ENCODE data around the gene CTNNA3.

Gene CTNNA3

GRCh38 chr10:66799474-66799873 lies 896.5 kb downstream of the CTNNA3 start:
- no peaks in the 10 kb centered on the region for H3K9me2 ChIP-seq (replicated peaks; ENCODE audit: insufficient read depth, low read length)
- H3K36me3 ChIP-seq (ENCODE audit: low read length), result no peaks in the 10 kb centered on the region
- no peak overlapping the region for H3K4me2 ChIP-seq (ENCODE audit: low read depth, low read length, poor library complexity, severe bottlenecking)
- no peak overlapping the region for H2AFZ ChIP-seq (ENCODE audit: low read depth, low read length, severe bottlenecking)
- no peak overlapping the region for H3K27ac ChIP-seq (ENCODE audit: low read depth, low read length)
- H3K27me3 ChIP-seq (ENCODE audit: low read length), result no peaks in the 10 kb centered on the region
- TF ChIP-seq CTCF (IDR thresholded peaks at IDR 0.05; ENCODE audit: insufficient read depth, low read length, poor library complexity, severe bottlenecking), result no peak
- no peak for TF ChIP-seq EZH2phosphoT487 (conservative IDR thresholded peaks at IDR 0.05; ENCODE audit: low read length)
- no peaks in the 10 kb centered on the region for H3F3A ChIP-seq (ENCODE audit: insufficient read depth)
- H4K20me1 ChIP-seq (ENCODE audit: low read depth, low read length), result no peaks in the 10 kb centered on the region
- H3K79me2 ChIP-seq (ENCODE audit: insufficient read depth, low read length), result no peaks in the 10 kb centered on the region
- no peak overlapping the region for H3K9ac ChIP-seq (ENCODE audit: low read length)
- no peaks in the 10 kb centered on the region for H3K9me3 ChIP-seq (ENCODE audit: insufficient read depth, low read length)
- H3K4me3 ChIP-seq (ENCODE audit: insufficient read depth, low read length, poor library complexity, severe bottlenecking), result no peak overlapping the region

GRCh38 chr10:66795866-66796265 lies 900.1 kb downstream of the CTNNA3 start:
- Histone ChIP-seq H3K79me2 (ENCODE audit: insufficient read depth, low read length) (no peaks in the 10 kb centered on the region), H4K20me1 (ENCODE audit: low read depth, low read length) (no peaks in the 10 kb centered on the region), H3F3A (ENCODE audit: insufficient read depth) (no peaks in the 10 kb centered on the region), H3K27ac (ENCODE audit: low read depth, low read length) (no peak overlapping the region), H3K9ac (ENCODE audit: low read length) (no peak overlapping the region), H3K9me2 (replicated peaks; ENCODE audit: insufficient read depth, low read length) (no peaks in the 10 kb centered on the region), H3K9me3 (ENCODE audit: insufficient read depth, low read length) (no peaks in the 10 kb centered on the region), H3K36me3 (ENCODE audit: low read length) (no peaks in the 10 kb centered on the region), H2AFZ (ENCODE audit: low read depth, low read length, severe bottlenecking) (no peak overlapping the region), H3K4me3 (ENCODE audit: insufficient read depth, low read length, poor library complexity, severe bottlenecking) (no peak overlapping the region), H3K4me2 (ENCODE audit: low read depth, low read length, poor library complexity, severe bottlenecking) (no peak overlapping the region), H3K27me3 (ENCODE audit: low read length) (no peaks in the 10 kb centered on the region)
- TF ChIP-seq EZH2phosphoT487 (conservative IDR thresholded peaks at IDR 0.05; ENCODE audit: low read length) (no peak), CTCF (IDR thresholded peaks at IDR 0.05; ENCODE audit: insufficient read depth, low read length, poor library complexity, severe bottlenecking) (no peak)

GRCh38 chr10:66792441-66792840 lies 903.6 kb downstream of the CTNNA3 start:
- H3K27ac ChIP-seq (ENCODE audit: low read depth, low read length), result no peak overlapping the region
- no peaks in the 10 kb centered on the region for H3K9me3 ChIP-seq (ENCODE audit: insufficient read depth, low read length)
- no peak overlapping the region for H3K9ac ChIP-seq (ENCODE audit: low read length)
- no peak overlapping the region for H3K4me3 ChIP-seq (ENCODE audit: insufficient read depth, low read length, poor library complexity, severe bottlenecking)
- H3K27me3 ChIP-seq (ENCODE audit: low read length), result no peaks in the 10 kb centered on the region
- H3F3A ChIP-seq (ENCODE audit: insufficient read depth), result no peaks in the 10 kb centered on the region
- no peaks in the 10 kb centered on the region for H3K36me3 ChIP-seq (ENCODE audit: low read length)
- no peaks in the 10 kb centered on the region for H3K79me2 ChIP-seq (ENCODE audit: insufficient read depth, low read length)
- H3K9me2 ChIP-seq (replicated peaks; ENCODE audit: insufficient read depth, low read length), result no peaks in the 10 kb centered on the region
- H3K4me2 ChIP-seq (ENCODE audit: low read depth, low read length, poor library complexity, severe bottlenecking), result no peak overlapping the region
- no peaks in the 10 kb centered on the region for H4K20me1 ChIP-seq (ENCODE audit: low read depth, low read length)
- no peak overlapping the region for H2AFZ ChIP-seq (ENCODE audit: low read depth, low read length, severe bottlenecking)
- TF ChIP-seq EZH2phosphoT487 (conservative IDR thresholded peaks at IDR 0.05; ENCODE audit: low read length), result no peak
- no peak for TF ChIP-seq CTCF (IDR thresholded peaks at IDR 0.05; ENCODE audit: insufficient read depth, low read length, poor library complexity, severe bottlenecking)
